HL-60 (cell line): Measurements from ENCODE around the gene NAALADL2.

Experiments used
- DNase-seq, 2 experiments: peaks; one replicate each; pipeline ENCODE4 v3.0.0-alpha.2; 2010 to 2020; ENCODE audit warnings: low read depth in 1 of 2, low spot score in 1 of 2
- H3K27ac ChIP-seq: fragments of 250-450 bp; sonication (Bioruptor Pico); replicated peaks from 2 replicates; pipeline ENCODE4 v1.5.1; 2020; ENCODE audit warnings: mild to moderate bottlenecking, moderate library complexity
- H3K27me3 ChIP-seq: fragments of 250-450 bp; sonication (Bioruptor Pico); 2 replicates; pipeline ENCODE4 v1.5.1; 2021; ENCODE audit warnings: mild to moderate bottlenecking, moderate library complexity; ENCODE audit not compliant: insufficient read depth, poor library complexity, severe bottlenecking
- H3K4me3 ChIP-seq: replicated peaks from 2 replicates; pipeline ENCODE4 v1.5.1; 2011; ENCODE audit warnings: mild to moderate bottlenecking, control low read depth, low read length; ENCODE audit not compliant: insufficient read depth
- CTCF ChIP-seq: IDR thresholded peaks from one replicate; pipeline ENCODE4 v1.5.1; 2011; ENCODE audit warnings: low read length, control low read depth, inconsistent platforms; ENCODE audit not compliant: insufficient read depth
- GABPA ChIP-seq: IDR thresholded peaks from 2 replicates; pipeline ENCODE4 v1.6.1; 2012; ENCODE audit warnings: low read depth
- POLR2AphosphoS5 ChIP-seq: IDR thresholded peaks from 2 replicates; pipeline ENCODE4 v1.6.1; 2012; ENCODE audit warnings: low read depth
- REST ChIP-seq: IDR thresholded peaks from 2 replicates; pipeline ENCODE4 v1.6.1; 2012; ENCODE audit warnings: low read depth; ENCODE audit not compliant: insufficient replicate concordance
- SPI1 ChIP-seq: IDR thresholded peaks from 2 replicates; pipeline ENCODE4 v1.6.1; 2012; ENCODE audit warnings: low read depth, mild to moderate bottlenecking, borderline replicate concordance

Gene NAALADL2

GRCh38 chr3:175839366-175840005 is 980.4 kb downstream of the NAALADL2 start:
- DNase-seq = no peak
- Histone ChIP-seq H3K4me3 (no peak overlapping the region), H3K27ac (no peak overlapping the region), H3K27me3 (no peaks in the 10 kb centered on the region)
- TF ChIP-seq POLR2AphosphoS5 (no peak), REST (no peak), SPI1 (no peak), GABPA (no peak), CTCF (no peak)

GRCh38 chr3:175851541-175851940 is 992.4 kb downstream of the NAALADL2 start:
- no peak for DNase-seq
- no peaks in the 10 kb centered on the region for H3K27me3 ChIP-seq
- no peak overlapping the region for H3K27ac ChIP-seq
- no peak overlapping the region for H3K4me3 ChIP-seq
- TF ChIP-seq POLR2AphosphoS5 (no peak), CTCF (no peak), REST (no peak), SPI1 (no peak), GABPA (no peak)

GRCh38 chr3:175852560-175852959 is 993.4 kb downstream of the NAALADL2 start:
- H3K27ac ChIP-seq = no peak overlapping the region
- no peak for DNase-seq
- H3K4me3 ChIP-seq = no peak overlapping the region
- TF ChIP-seq REST = no peak
- TF ChIP-seq SPI1 = no peak
- no peak for TF ChIP-seq GABPA
- TF ChIP-seq POLR2AphosphoS5 = no peak
- no peak for TF ChIP-seq CTCF
- H3K27me3 ChIP-seq = no peaks in the 10 kb centered on the region
